Panc1 (cell line): ENCODE data around the gene RAB4A. TPM values are rescaled to one million over a fixed set of nuclear protein-coding genes. Genes with fewer than 3 reads are reported as not detected.

Experiments
- ATAC-seq: fragments of 200-7000 bp; cut with Tn5 transposase; 2 replicates; pipeline ENCODE4 v1.9.1; 2020; ENCODE audit warnings: mild to moderate bottlenecking, moderate library complexity
- BruUV-seq: library from RNA; stranded (reverse); fragments of 400-500 nt; replicated peaks from 2 replicates; lab custom pipeline; 2021; lab: Mats Ljungman, UMichigan
- CTCF ChIA-PET: fragments of 300-600 bp; sonication (Branson Sonifier 250); formaldehyde crosslinking; loops from one replicate; lab custom pipeline; 2022; ENCODE audit warnings: antibody characterized with exemption; lab: Charles Lee
- POLR2A ChIA-PET: fragments of 300-600 bp; sonication (Branson Sonifier 250); formaldehyde crosslinking; loops from one replicate; lab custom pipeline; 2022; ENCODE audit warnings: antibody characterized with exemption; lab: Charles Lee
- DNase-seq: peaks from one replicate; pipeline ENCODE4 v3.0.0-alpha.2; 2010; ENCODE audit warnings: low read depth, low spot score
- H3K27ac ChIP-seq: 2 replicates; pipeline ENCODE4 v1.5.1; 2011; ENCODE audit warnings: mild to moderate bottlenecking, low read length, inconsistent platforms
- H3K27me3 ChIP-seq: fragments of 200-500 bp; sonication (Bioruptor generic); 2 replicates; pipeline ENCODE4 v1.6.0; 2014; ENCODE audit warnings: low read length, inconsistent platforms; ENCODE audit not compliant: control insufficient read depth, insufficient read depth
- H3K36me3 ChIP-seq: fragments of 200-500 bp; sonication (Bioruptor generic); 2 replicates; pipeline ENCODE4 v1.5.1; 2014; ENCODE audit warnings: inconsistent platforms, mild to moderate bottlenecking, low read length, moderate library complexity; ENCODE audit not compliant: control insufficient read depth, insufficient read depth
- H3K4me1 ChIP-seq: 2 replicates; pipeline ENCODE4 v1.5.1; 2011; ENCODE audit warnings: inconsistent platforms, mild to moderate bottlenecking, low read length, moderate library complexity; ENCODE audit not compliant: control insufficient read depth, insufficient read depth
- H3K4me3 ChIP-seq, 2 experiments: 2 replicates each; pipeline ENCODE4 v1.5.1; 2011 to 2012; ENCODE audit warnings: low read depth in 2 of 2, low read length in 2 of 2, mild to moderate bottlenecking in 2 of 2, inconsistent platforms in 1 of 2, moderate library complexity in 1 of 2
- H3K9me3 ChIP-seq: fragments of 200-500 bp; sonication (Bioruptor generic); 2 replicates; pipeline ENCODE4 v1.5.1; 2014; ENCODE audit warnings: low read depth, mild to moderate bottlenecking, inconsistent platforms, low read length, moderate library complexity; ENCODE audit not compliant: control insufficient read depth, insufficient read depth
- CTCF ChIP-seq: fragments of 450-650 bp; IDR thresholded peaks from 2 replicates; pipeline ENCODE4 v1.5.1; 2017; ENCODE audit warnings: mild to moderate bottlenecking
- POLR2AphosphoS5 ChIP-seq: IDR thresholded peaks from 2 replicates; pipeline ENCODE4 v1.6.1; 2012; ENCODE audit warnings: mild to moderate bottlenecking, low read depth, low read length, moderate library complexity
- REST ChIP-seq, 2 experiments: IDR thresholded peaks; 2 replicates each; pipeline ENCODE4 v1.6.1; 2011 to 2012; ENCODE audit warnings: low read depth in 2 of 2, control low read depth in 1 of 2, low read length in 1 of 2, mild to moderate bottlenecking in 1 of 2, moderate library complexity in 1 of 2; ENCODE audit not compliant: insufficient read depth in 1 of 2
- SIN3A ChIP-seq: IDR thresholded peaks from 2 replicates; pipeline ENCODE4 v1.6.1; 2012; ENCODE audit warnings: low read depth, mild to moderate bottlenecking, low read length, moderate library complexity, borderline replicate concordance; ENCODE audit not compliant: insufficient read depth
- TCF7L2 ChIP-seq: IDR thresholded peaks from 2 replicates; pipeline ENCODE4 v1.6.1; 2011; ENCODE audit warnings: mild to moderate bottlenecking, low read depth, low read length, inconsistent platforms
- in situ Hi-C: cut with HindIII; loops from 2 replicates; pipeline ENCODE4 v1.10.0; 2016; ENCODE audit warnings: low sequenced_read_pairs, low pct_unique_long_range_greater_than_20kb
- intact Hi-C: fragments of 100-400 bp; cut with micrococcal nuclease; formaldehyde crosslinking; loops from one replicate; pipeline ENCODE4 v1.10.0; 2022; ENCODE audit not compliant: unreplicated experiment
- total RNA-seq: library from RNA; stranded (reverse); gene quantifications from one replicate; pipeline ENCODE4 v1.2.1, GENCODE V29; 2021; ENCODE audit not compliant: unreplicated experiment

The RAB4A gene
- total RNA-seq, 1 experiment from 2014 or later: 73.0 TPM

GRCh38 chr1:229319487-229319886, 48.6 kb downstream of the RAB4A start:
- H3K36me3 ChIP-seq: peaks cover 10% of the 10 kb centered on the region
- H3K27ac ChIP-seq: no peak overlapping the region
- intact Hi-C loops (no loop called here), in situ Hi-C loops (no loop called here)
- ChIA-PET CTCF (no interaction called here), POLR2A (no interaction called here)
- no peaks in the 10 kb centered on the region for H3K9me3 ChIP-seq
- no peak overlapping the region for H3K4me3 ChIP-seq
- DNase-seq (no peak), ATAC-seq (no peak)
- TF ChIP-seq POLR2AphosphoS5: no peak
- no peaks in the 10 kb centered on the region for H3K27me3 ChIP-seq
- BruUV-seq: no TSS peak
- H3K4me1 ChIP-seq: no peaks in the 10 kb centered on the region

GRCh38 chr1:229323201-229323600, 52.3 kb downstream of the RAB4A start:
- intact Hi-C loops: no loop called here
- POLR2A ChIA-PET: interaction anchor here (0.7 kb wide), 1 partner anchor 654 kb away, joined by 4 read pairs; no protein-coding TSS in a partner anchor
- no peak for DNase-seq
- no peak for ATAC-seq
- H3K27me3 ChIP-seq: no peaks in the 10 kb centered on the region
- BruUV-seq: no TSS peak
- no peaks in the 10 kb centered on the region for H3K9me3 ChIP-seq
- H3K4me3 ChIP-seq: no peak overlapping the region
- H3K27ac ChIP-seq: no peak overlapping the region
- in situ Hi-C loops: no loop called here
- CTCF ChIA-PET: no interaction called here
- H3K4me1 ChIP-seq: no peaks in the 10 kb centered on the region
- H3K36me3 ChIP-seq: peaks cover 14% of the 10 kb centered on the region
- no peak for TF ChIP-seq POLR2AphosphoS5
- no peak for TF ChIP-seq SIN3A
- TF ChIP-seq REST (IDR thresholded peaks at IDR 0.05; ENCODE audit: insufficient read depth in 1 of 2, low read depth in 2 of 2, low read length in 1 of 2): no peak
- TF ChIP-seq TCF7L2: no peak
- no peak for TF ChIP-seq CTCF

- H3K4me1 ChIP-seq: no peaks in the 10 kb centered on the region
- H3K4me3 ChIP-seq: no peak overlapping the region
- ChIA-PET CTCF (no interaction called here), POLR2A (interaction anchor here (0.7 kb wide), 1 partner anchor 655 kb away, joined by 4 read pairs; no protein-coding TSS in a partner anchor)
- TF ChIP-seq CTCF (no peak), SIN3A (no peak), POLR2AphosphoS5 (no peak), REST (IDR thresholded peaks at IDR 0.05; ENCODE audit: insufficient read depth in 1 of 2, low read depth in 2 of 2, low read length in 1 of 2) (no peak), TCF7L2 (no peak)
- peaks cover 14% of the 10 kb centered on the region for H3K36me3 ChIP-seq
- H3K9me3 ChIP-seq: no peaks in the 10 kb centered on the region
- no TSS peak for BruUV-seq
- no peak for ATAC-seq
- in situ Hi-C loops (no loop called here), intact Hi-C loops (no loop called here)
- DNase-seq: no peak
- no peaks in the 10 kb centered on the region for H3K27me3 ChIP-seq
- H3K27ac ChIP-seq: no peak overlapping the region
Observed at GRCh38 chr1:229323885-229324553, 53.1 kb downstream of the RAB4A start.
